ENCODE measurements around the gene ATG5. TPM values are rescaled to one million over a fixed set of nuclear protein-coding genes. Genes with fewer than 3 reads are reported as not detected.

The ATG5 gene
- total RNA-seq, 1 donor from 2014 or later, result 39.3 TPM

DNA sequence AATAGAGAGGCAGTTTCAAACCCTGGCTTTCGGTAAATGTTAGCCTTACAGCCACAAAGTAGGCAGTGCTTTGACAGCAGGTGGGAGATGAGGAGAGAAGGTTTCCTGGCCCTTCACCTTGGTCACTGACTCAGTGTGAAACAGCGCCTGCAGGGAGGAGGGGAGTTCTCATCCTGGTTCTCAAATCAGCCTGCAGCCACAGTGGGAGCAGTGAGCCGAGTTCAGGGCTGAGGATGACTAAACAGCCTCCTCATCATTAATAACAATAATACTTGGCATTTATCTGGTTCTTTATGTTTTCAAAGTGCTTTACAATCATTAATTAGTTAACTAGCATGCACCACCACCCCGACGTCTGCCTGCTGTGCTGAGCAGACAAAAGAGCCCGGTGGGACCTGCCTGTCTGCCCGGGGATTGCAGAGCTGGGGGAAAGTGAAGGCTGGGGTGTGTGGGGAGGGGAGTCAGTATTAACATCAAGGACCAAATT is 179.8 kb downstream of the ATG5 start:
- no peak overlapping the region for H3K27ac ChIP-seq (ENCODE audit: low read depth, low read length)
- no peaks in the 10 kb centered on the region for H3K79me2 ChIP-seq (ENCODE audit: insufficient read depth, low read length)
- Mint-ChIP-seq H3K9me3 (ENCODE audit: unreplicated experiment) (peaks cover 4% of the 10 kb centered on the region), H3K27ac (ENCODE audit: unreplicated experiment) (no peak overlapping the region), H3K36me3 (ENCODE audit: low read depth, unreplicated experiment) (no peaks in the 10 kb centered on the region), H3K4me1 (ENCODE audit: low read depth, unreplicated experiment) (peaks cover 18% of the 10 kb centered on the region), H3K27me3 (ENCODE audit: low read depth, unreplicated experiment) (peaks cover 12% of the 10 kb centered on the region), H3K4me3 (ENCODE audit: unreplicated experiment) (no peak overlapping the region)
- H4K20me1 ChIP-seq (ENCODE audit: insufficient read depth, low read length), result no peaks in the 10 kb centered on the region
- H3K9me3 ChIP-seq (ENCODE audit: insufficient read depth, low read depth, low read length), result no peaks in the 10 kb centered on the region
- no peak for TF ChIP-seq EZH2 (IDR thresholded peaks at IDR 0.05; ENCODE audit: insufficient read depth, low read length)
- TF ChIP-seq, protein P1, sequence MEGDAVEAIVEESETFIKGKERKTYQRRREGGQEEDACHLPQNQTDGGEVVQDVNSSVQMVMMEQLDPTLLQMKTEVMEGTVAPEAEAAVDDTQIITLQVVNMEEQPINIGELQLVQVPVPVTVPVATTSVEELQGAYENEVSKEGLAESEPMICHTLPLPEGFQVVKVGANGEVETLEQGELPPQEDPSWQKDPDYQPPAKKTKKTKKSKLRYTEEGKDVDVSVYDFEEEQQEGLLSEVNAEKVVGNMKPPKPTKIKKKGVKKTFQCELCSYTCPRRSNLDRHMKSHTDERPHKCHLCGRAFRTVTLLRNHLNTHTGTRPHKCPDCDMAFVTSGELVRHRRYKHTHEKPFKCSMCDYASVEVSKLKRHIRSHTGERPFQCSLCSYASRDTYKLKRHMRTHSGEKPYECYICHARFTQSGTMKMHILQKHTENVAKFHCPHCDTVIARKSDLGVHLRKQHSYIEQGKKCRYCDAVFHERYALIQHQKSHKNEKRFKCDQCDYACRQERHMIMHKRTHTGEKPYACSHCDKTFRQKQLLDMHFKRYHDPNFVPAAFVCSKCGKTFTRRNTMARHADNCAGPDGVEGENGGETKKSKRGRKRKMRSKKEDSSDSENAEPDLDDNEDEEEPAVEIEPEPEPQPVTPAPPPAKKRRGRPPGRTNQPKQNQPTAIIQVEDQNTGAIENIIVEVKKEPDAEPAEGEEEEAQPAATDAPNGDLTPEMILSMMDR (IDR thresholded peaks at IDR 0.05; ENCODE audit: insufficient read depth, low read depth, low read length), result no peak
- H3K36me3 ChIP-seq (ENCODE audit: insufficient read depth, low read length), result no peaks in the 10 kb centered on the region
- peaks cover 3% of the 10 kb centered on the region for H3K27me3 ChIP-seq (ENCODE audit: insufficient read depth, low read length)
- FAIRE-seq (no peak), DNase-seq (ENCODE audit: low read depth) (peak; percentile 61)
- peak overlapping the region; percentile 43 for H3K4me2 ChIP-seq (ENCODE audit: low read length)
- peak overlapping the region; percentile 20 for H2AFZ ChIP-seq (ENCODE audit: low read depth, low read length)
- peaks cover 21% of the 10 kb centered on the region for H3K4me1 ChIP-seq (ENCODE audit: insufficient read depth, low read length)
- H3K9ac ChIP-seq (ENCODE audit: low read length), result no peak overlapping the region
- H3K4me3 ChIP-seq (ENCODE audit: insufficient read depth, low read depth, low read length), result no peak overlapping the region

DNA sequence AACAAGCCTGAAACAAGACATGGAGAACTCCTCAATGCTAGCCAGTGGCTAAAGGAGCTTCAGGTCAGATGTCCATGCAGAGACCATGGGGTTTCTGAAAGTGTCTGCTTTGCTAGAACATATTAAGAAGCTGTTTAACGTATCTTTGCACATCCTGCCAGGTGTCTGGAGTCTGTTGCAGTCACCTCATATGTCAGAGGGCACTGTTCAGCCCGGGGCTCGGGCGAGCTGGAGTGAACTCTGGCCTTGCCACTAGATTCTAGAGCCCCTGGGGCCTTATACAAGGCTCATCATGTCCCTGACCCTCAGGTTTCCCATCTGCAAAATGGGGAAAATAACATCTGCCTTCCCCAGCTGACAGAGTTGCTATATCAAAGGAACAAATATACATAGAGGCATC is 180.4 kb downstream of the ATG5 start:
- Histone ChIP-seq H3K27ac (ENCODE audit: low read depth, low read length) (no peak overlapping the region), H3K4me1 (ENCODE audit: insufficient read depth, low read length) (peaks cover 21% of the 10 kb centered on the region), H3K9me3 (ENCODE audit: insufficient read depth, low read depth, low read length) (no peaks in the 10 kb centered on the region), H2AFZ (ENCODE audit: low read depth, low read length) (no peak overlapping the region), H3K79me2 (ENCODE audit: insufficient read depth, low read length) (no peaks in the 10 kb centered on the region), H3K27me3 (ENCODE audit: insufficient read depth, low read length) (peaks cover 3% of the 10 kb centered on the region), H4K20me1 (ENCODE audit: insufficient read depth, low read length) (no peaks in the 10 kb centered on the region), H3K4me3 (ENCODE audit: insufficient read depth, low read depth, low read length) (no peak overlapping the region), H3K36me3 (ENCODE audit: insufficient read depth, low read length) (no peaks in the 10 kb centered on the region), H3K9ac (ENCODE audit: low read length) (no peak overlapping the region), H3K4me2 (ENCODE audit: low read length) (no peak overlapping the region)
- Mint-ChIP-seq H3K4me3 (ENCODE audit: unreplicated experiment) (no peak overlapping the region), H3K27me3 (ENCODE audit: low read depth, unreplicated experiment) (peaks cover 12% of the 10 kb centered on the region), H3K27ac (ENCODE audit: unreplicated experiment) (no peak overlapping the region), H3K36me3 (ENCODE audit: low read depth, unreplicated experiment) (no peaks in the 10 kb centered on the region), H3K9me3 (ENCODE audit: unreplicated experiment) (peaks cover 4% of the 10 kb centered on the region), H3K4me1 (ENCODE audit: low read depth, unreplicated experiment) (peaks cover 18% of the 10 kb centered on the region)
- FAIRE-seq (no peak), DNase-seq (ENCODE audit: low read depth) (no peak)
- TF ChIP-seq, protein P1 (IDR thresholded peaks at IDR 0.05; ENCODE audit: insufficient read depth, low read depth, low read length), result no peak
- no peak for TF ChIP-seq EZH2 (IDR thresholded peaks at IDR 0.05; ENCODE audit: insufficient read depth, low read length)

DNA sequence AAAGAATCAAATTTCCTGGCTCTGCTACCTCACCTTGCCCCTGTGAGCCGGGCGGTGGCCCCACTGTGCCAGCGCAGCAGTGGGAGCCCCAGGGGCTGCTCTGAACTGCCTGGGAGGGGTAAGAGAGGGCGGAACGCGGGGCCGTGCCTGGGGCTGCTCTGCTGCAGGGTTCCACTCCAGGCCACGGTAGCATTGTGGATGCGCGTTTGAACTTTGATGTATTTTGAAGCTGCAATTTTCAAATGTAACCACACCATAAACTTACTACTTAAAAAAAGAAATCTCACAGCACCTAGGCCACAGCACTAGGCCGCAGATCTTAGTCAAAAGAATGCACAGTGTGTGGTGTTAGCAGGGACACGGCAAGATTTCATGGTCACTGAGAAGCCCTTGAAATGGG is 181.9 kb downstream of the ATG5 start:
- no peak overlapping the region for H3K27ac Mint-ChIP-seq (ENCODE audit: unreplicated experiment)
- no peak overlapping the region for H3K9ac ChIP-seq (ENCODE audit: low read length)
- no peaks in the 10 kb centered on the region for H3K36me3 ChIP-seq (ENCODE audit: insufficient read depth, low read length)
- no peaks in the 10 kb centered on the region for H3K36me3 Mint-ChIP-seq (ENCODE audit: low read depth, unreplicated experiment)
- no peak for TF ChIP-seq EZH2 (IDR thresholded peaks at IDR 0.05; ENCODE audit: insufficient read depth, low read length)
- TF ChIP-seq, protein P1 (IDR thresholded peaks at IDR 0.05; ENCODE audit: insufficient read depth, low read depth, low read length), result no peak
- no peak overlapping the region for H3K4me3 ChIP-seq (ENCODE audit: insufficient read depth, low read depth, low read length)
- H3K4me1 ChIP-seq (ENCODE audit: insufficient read depth, low read length), result peaks cover 21% of the 10 kb centered on the region
- peaks cover 4% of the 10 kb centered on the region for H3K9me3 Mint-ChIP-seq (ENCODE audit: unreplicated experiment)
- peaks cover 3% of the 10 kb centered on the region for H3K27me3 ChIP-seq (ENCODE audit: insufficient read depth, low read length)
- H3K79me2 ChIP-seq (ENCODE audit: insufficient read depth, low read length), result no peaks in the 10 kb centered on the region
- H3K27me3 Mint-ChIP-seq (ENCODE audit: low read depth, unreplicated experiment), result peaks cover 8% of the 10 kb centered on the region
- FAIRE-seq, result no peak
- DNase-seq (ENCODE audit: low read depth), result no peak
- H3K4me2 ChIP-seq (ENCODE audit: low read length), result no peak overlapping the region
- no peaks in the 10 kb centered on the region for H4K20me1 ChIP-seq (ENCODE audit: insufficient read depth, low read length)
- peaks cover 18% of the 10 kb centered on the region for H3K4me1 Mint-ChIP-seq (ENCODE audit: low read depth, unreplicated experiment)
- H3K4me3 Mint-ChIP-seq (ENCODE audit: unreplicated experiment), result no peak overlapping the region
- no peaks in the 10 kb centered on the region for H3K9me3 ChIP-seq (ENCODE audit: insufficient read depth, low read depth, low read length)
- H2AFZ ChIP-seq (ENCODE audit: low read depth, low read length), result no peak overlapping the region
- H3K27ac ChIP-seq (ENCODE audit: low read depth, low read length), result no peak overlapping the region
